Chondrocyte (in vitro differentiated cells): ENCODE data around the gene SCLY. TPM values are rescaled to one million over a fixed set of nuclear protein-coding genes. Genes with fewer than 3 reads are reported as not detected.

Experiments used
- DNase-seq: peaks from one replicate; pipeline ENCODE4 v3.0.0; 2021; ENCODE audit warnings: mixed read lengths, low spot score
- H3K27ac Mint-ChIP-seq: one replicate; pipeline ENCODE4 v1.8.0; 2021; ENCODE audit warnings: mild to moderate bottlenecking, moderate library complexity, mixed read lengths; ENCODE audit not compliant: unreplicated experiment
- H3K27me3 Mint-ChIP-seq: 2 replicates; pipeline ENCODE4 v1.8.0; 2021; ENCODE audit warnings: low read depth, mixed read lengths
- H3K36me3 Mint-ChIP-seq: 2 replicates; pipeline ENCODE4 v1.8.0; 2021; ENCODE audit warnings: low read depth, mixed read lengths
- H3K4me1 Mint-ChIP-seq: 2 replicates; pipeline ENCODE4 v1.8.0; 2021; ENCODE audit warnings: low read depth, mild to moderate bottlenecking, mixed read lengths
- H3K4me3 Mint-ChIP-seq: one replicate; pipeline ENCODE4 v1.8.0; 2021; ENCODE audit warnings: mild to moderate bottlenecking, moderate library complexity, mixed read lengths; ENCODE audit not compliant: unreplicated experiment
- H3K9me3 Mint-ChIP-seq: 2 replicates; pipeline ENCODE4 v1.8.0; 2021; ENCODE audit warnings: low read depth, mixed read lengths
- CTCF ChIP-seq: fragments of 200-600 bp; sonication (generic); IDR thresholded peaks from 2 replicates; pipeline ENCODE4 v1.5.0; 2021; ENCODE audit warnings: antibody characterized with exemption, mild to moderate bottlenecking, moderate library complexity
- total RNA-seq: library from RNA; stranded (reverse); gene quantifications from 3 replicates; pipeline ENCODE4 v1.2.1, GENCODE V29; 2021

The SCLY gene
- total RNA-seq, 1 donor from 2014 or later: 12.7 TPM

- H3K36me3 Mint-ChIP-seq: peaks cover 20% of the 10 kb centered on the region
- H3K9me3 Mint-ChIP-seq: no peaks in the 10 kb centered on the region
- no peaks in the 10 kb centered on the region for H3K27me3 Mint-ChIP-seq
- H3K4me1 Mint-ChIP-seq: peaks cover 14% of the 10 kb centered on the region
- no peak for DNase-seq
- no peak overlapping the region for H3K27ac Mint-ChIP-seq
- H3K4me3 Mint-ChIP-seq: no peak overlapping the region
- TF ChIP-seq CTCF: no peak
Observed at GRCh38 chr2:238020816-238021215, 40.0 kb upstream of the SCLY start.

- H3K27me3 Mint-ChIP-seq: no peaks in the 10 kb centered on the region
- no peak overlapping the region for H3K27ac Mint-ChIP-seq
- no peak for DNase-seq
- H3K4me3 Mint-ChIP-seq: no peak overlapping the region
- no peak for TF ChIP-seq CTCF
- H3K9me3 Mint-ChIP-seq: no peaks in the 10 kb centered on the region
- peaks cover 14% of the 10 kb centered on the region for H3K4me1 Mint-ChIP-seq
- H3K36me3 Mint-ChIP-seq: peaks cover 20% of the 10 kb centered on the region
Observed at GRCh38 chr2:238021327-238021726, 39.5 kb upstream of the SCLY start.

GRCh38 chr2:238022594-238023157 is 38.1 kb upstream of the SCLY start:
- TF ChIP-seq CTCF: no peak
- H3K27me3 Mint-ChIP-seq: no peaks in the 10 kb centered on the region

GRCh38 chr2:238023608-238024007 is 37.2 kb upstream of the SCLY start:
- no peak for DNase-seq
- Mint-ChIP-seq H3K27me3 (no peaks in the 10 kb centered on the region), H3K9me3 (no peaks in the 10 kb centered on the region), H3K27ac (no peak overlapping the region), H3K4me1 (peaks cover 11% of the 10 kb centered on the region), H3K4me3 (no peak overlapping the region), H3K36me3 (peaks cover 22% of the 10 kb centered on the region)
- no peak for TF ChIP-seq CTCF

More at GRCh38 chr2:238022594-238023157, 38.1 kb upstream of the SCLY start:
- H3K9me3 Mint-ChIP-seq: no peaks in the 10 kb centered on the region
- DNase-seq: no peak
- no peak overlapping the region for H3K27ac Mint-ChIP-seq
- H3K4me1 Mint-ChIP-seq: peaks cover 11% of the 10 kb centered on the region
- no peak overlapping the region for H3K4me3 Mint-ChIP-seq
- H3K36me3 Mint-ChIP-seq: peaks cover 23% of the 10 kb centered on the region

- Mint-ChIP-seq H3K4me3 (no peak overlapping the region), H3K4me1 (peaks cover 3% of the 10 kb centered on the region), H3K27me3 (no peaks in the 10 kb centered on the region), H3K36me3 (peaks cover 20% of the 10 kb centered on the region), H3K9me3 (no peaks in the 10 kb centered on the region), H3K27ac (no peak overlapping the region)
- DNase-seq: no peak
- TF ChIP-seq CTCF: no peak
Observed at GRCh38 chr2:238024986-238025385, 35.8 kb upstream of the SCLY start.
